Measurements from ENCODE around the gene MRPL55. TPM values are rescaled to one million over a fixed set of nuclear protein-coding genes. Genes with fewer than 3 reads are reported as not detected.

MRPL55 gene
- polyA plus RNA-seq, 3 donors = 36.2 to 38.9 (median 37.8) TPM

DNA sequence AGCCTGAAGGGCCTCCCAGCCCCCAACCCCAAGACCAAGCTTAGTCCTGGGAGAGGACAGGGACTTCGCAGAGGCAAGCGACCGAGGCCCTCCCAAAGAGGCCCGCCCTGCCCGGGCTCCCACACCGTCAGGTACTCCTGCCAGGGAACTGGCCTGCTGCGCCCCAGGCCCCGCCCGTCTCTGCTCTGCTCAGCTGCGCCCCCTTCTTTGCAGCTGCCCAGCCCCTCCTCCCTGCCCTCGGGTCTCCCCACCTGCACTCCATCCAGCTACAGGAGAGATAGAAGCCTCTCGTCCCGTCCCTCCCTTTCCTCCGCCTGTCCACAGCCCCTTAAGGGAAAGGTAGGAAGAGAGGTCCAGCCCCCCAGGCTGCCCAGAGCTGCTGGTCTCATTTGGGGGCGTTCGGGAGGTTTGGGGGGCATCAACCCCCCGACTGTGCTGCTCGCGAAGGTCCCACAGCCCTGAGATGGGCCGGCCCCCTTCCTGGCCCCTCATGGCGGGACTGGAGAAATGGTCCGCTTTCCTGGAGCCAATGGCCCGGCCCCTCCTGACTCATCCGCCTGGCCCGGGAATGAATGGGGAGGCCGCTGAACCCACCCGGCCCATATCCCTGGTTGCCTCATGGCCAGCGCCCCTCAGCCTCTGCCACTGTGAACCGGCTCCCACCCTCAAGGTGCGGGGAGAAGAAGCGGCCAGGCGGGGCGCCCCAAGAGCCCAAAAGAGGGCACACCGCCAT, 48.5 kb downstream of the MRPL55 start:
- no peak for DNase-seq (ENCODE audit: low read depth in 3 of 3, low spot score in 2 of 3)

DNA sequence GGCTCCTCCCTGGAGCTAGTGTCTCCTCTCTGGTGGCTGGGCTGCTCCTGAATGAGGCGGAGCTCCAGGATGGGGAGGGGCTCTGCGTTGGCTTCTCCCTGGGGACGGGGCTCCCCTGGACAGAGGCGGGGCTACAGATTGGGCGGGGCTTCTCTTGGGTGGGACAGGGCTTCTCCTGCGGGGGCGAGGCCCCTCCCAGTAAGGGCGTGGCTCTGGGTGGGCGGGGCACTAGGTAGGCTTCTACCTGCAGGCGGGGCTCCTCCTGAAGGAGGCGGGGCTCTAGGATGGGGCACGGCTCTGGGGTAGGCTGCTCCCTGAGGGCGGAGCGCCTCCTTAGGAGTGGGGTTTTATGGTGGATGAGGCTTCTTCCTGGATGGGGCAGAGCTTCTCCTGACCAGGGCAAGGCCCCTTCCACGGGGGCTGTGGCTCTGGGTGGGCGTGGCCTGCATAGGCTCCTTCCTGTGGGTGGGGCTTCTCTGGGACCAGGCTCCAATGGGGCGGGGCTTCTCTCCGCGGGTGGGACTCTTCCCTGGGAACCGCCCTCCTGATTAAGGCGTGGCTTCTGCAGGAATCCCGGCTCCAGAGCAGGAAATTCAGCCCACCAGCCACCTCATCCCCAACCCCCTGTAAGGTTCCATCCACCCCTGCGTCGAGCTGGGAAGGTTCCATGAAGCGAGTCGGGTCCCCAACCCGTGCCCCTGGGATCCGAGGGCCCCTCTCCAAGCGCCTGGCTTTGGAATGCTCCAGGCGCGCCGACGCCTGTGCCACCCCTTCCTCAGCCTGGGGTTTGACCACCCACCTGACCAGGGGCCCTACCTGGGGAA, 49.3 kb downstream of the MRPL55 start:
- DNase-seq (ENCODE audit: low read depth in 3 of 3, low spot score in 2 of 3) = no peak

DNA sequence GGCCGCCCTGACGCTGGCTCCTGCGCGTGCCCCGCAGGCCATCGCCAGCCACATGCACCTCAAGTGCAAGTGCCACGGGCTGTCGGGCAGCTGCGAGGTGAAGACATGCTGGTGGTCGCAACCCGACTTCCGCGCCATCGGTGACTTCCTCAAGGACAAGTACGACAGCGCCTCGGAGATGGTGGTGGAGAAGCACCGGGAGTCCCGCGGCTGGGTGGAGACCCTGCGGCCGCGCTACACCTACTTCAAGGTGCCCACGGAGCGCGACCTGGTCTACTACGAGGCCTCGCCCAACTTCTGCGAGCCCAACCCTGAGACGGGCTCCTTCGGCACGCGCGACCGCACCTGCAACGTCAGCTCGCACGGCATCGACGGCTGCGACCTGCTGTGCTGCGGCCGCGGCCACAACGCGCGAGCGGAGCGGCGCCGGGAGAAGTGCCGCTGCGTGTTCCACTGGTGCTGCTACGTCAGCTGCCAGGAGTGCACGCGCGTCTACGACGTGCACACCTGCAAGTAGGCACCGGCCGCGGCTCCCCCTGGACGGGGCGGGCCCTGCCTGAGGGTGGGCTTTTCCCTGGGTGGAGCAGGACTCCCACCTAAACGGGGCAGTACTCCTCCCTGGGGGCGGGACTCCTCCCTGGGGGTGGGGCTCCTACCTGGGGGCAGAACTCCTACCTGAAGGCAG, 50.0 kb downstream of the MRPL55 start:
- DNase-seq (ENCODE audit: low read depth in 3 of 3, low spot score in 2 of 3) = no peak

DNA sequence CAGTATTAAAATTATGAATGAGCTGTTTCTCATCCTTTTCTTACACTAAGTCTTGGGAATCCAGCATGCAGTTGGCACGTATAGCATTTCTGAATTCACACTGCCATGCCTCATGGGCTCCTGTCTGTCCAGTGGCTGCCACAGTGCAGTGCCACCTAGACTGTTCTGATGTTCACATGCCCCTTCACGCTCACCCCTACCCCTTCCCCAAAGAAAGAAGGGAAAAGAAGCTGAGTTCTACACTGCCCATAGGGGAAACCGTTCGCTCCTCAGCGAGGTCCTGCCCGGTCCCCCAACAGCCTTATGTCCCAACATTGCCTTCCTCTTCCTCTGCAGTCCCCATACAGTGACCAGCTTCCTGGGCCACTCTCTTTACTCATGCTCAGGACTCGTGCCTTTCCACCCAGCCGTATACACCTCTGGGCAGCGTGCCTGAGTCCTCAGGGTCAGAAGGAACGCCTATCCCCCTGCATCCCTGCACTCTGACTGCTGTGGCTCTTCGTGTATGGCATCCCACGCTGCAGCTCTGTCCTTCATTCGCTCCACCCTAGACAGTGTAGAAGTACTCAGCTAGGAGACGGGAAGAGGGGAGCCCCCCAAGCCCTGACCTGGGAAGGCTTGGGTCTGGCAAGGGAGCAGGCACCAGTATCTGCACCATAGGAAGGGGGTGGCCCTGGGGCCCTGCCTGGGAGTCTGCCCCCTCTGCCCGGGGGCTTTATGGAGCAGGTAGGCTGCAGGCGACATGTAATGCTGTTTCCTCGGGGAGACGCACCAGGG, 50.7 kb downstream of the MRPL55 start:
- no peak for DNase-seq (ENCODE audit: low read depth in 3 of 3, low spot score in 2 of 3)

Other genes starting within 250 kb of the MRPL55 start
- 1 to 10 TPM; 1.0 to 1.2 (median 1.1) TPM for gene WNT9A, start 161.4 kb downstream of the MRPL55 start, polyA plus RNA-seq (ENCODE audit: insufficient read length in 3 of 3)
- gene WNT3A, start 102.3 kb downstream of the MRPL55 start, polyA plus RNA-seq (ENCODE audit: insufficient read length in 3 of 3) = under 1 TPM; 0.08 to 0.17 (median 0.14) TPM
- 100 to 1,000 TPM; 317 to 338 (median 319) TPM for gene ARF1, start 26.6 kb downstream of the MRPL55 start, polyA plus RNA-seq (ENCODE audit: insufficient read length in 3 of 3)
- gene C1orf35, start 6.0 kb downstream of the MRPL55 start, polyA plus RNA-seq (ENCODE audit: insufficient read length in 3 of 3) = 10 to 100 TPM; 13.8 to 16.7 (median 15.3) TPM
- gene GUK1, start 31.0 kb upstream of the MRPL55 start, polyA plus RNA-seq (ENCODE audit: insufficient read length in 3 of 3) = 100 to 1,000 TPM in 1 of 3 donors, 10 to 100 TPM in 2; 93.5 to 106 (median 97.6) TPM
- under 1 TPM; 0.46 to 0.71 (median 0.51) TPM for gene GJC2, start 40.6 kb upstream of the MRPL55 start, polyA plus RNA-seq (ENCODE audit: insufficient read length in 3 of 3)
- gene IBA57, start 56.5 kb upstream of the MRPL55 start, polyA plus RNA-seq (ENCODE audit: insufficient read length in 3 of 3) = 1 to 10 TPM; 4.2 to 4.6 (median 4.4) TPM
- gene OBSCN, start 98.7 kb upstream of the MRPL55 start, polyA plus RNA-seq (ENCODE audit: insufficient read length in 3 of 3) = 10 to 100 TPM; 20.2 to 22.0 (median 20.9) TPM